Adipocyte (in vitro differentiated cells): ENCODE results near the gene FNDC1.
A peak's percentile ranks its signal among the peaks of the same experiment; 100 is the strongest.

Experiments
- DNase-seq: peaks from one replicate; pipeline ENCODE4 v3.0.0-alpha.2; 2015; ENCODE audit warnings: low read depth
- H3K27me3 ChIP-seq: replicated peaks from 2 replicates; pipeline ENCODE4 v1.7.0; 2013; ENCODE audit warnings: mild to moderate bottlenecking, low read length, moderate library complexity; ENCODE audit not compliant: control insufficient read depth, insufficient read depth
- H3K36me3 ChIP-seq: 2 replicates; pipeline ENCODE4 v1.7.0; 2013; ENCODE audit warnings: low read length, mild to moderate bottlenecking, moderate library complexity; ENCODE audit not compliant: control insufficient read depth, insufficient read depth, severe bottlenecking
- H3K4me1 ChIP-seq: 2 replicates; pipeline ENCODE4 v1.7.0; 2013; ENCODE audit warnings: mild to moderate bottlenecking, low read length, moderate library complexity; ENCODE audit not compliant: control insufficient read depth, insufficient read depth
- H3K4me3 ChIP-seq: 2 replicates; pipeline ENCODE4 v1.7.0; 2013; ENCODE audit warnings: mild to moderate bottlenecking, low read length, moderate library complexity
- H3K9ac ChIP-seq: 2 replicates; pipeline ENCODE4 v1.7.0; 2013; ENCODE audit warnings: mild to moderate bottlenecking, low read length, moderate library complexity
- H3K9me3 ChIP-seq: 2 replicates; pipeline ENCODE4 v1.7.0; 2013; ENCODE audit warnings: mild to moderate bottlenecking, low read length, moderate library complexity; ENCODE audit not compliant: control insufficient read depth

The FNDC1 gene

DNA sequence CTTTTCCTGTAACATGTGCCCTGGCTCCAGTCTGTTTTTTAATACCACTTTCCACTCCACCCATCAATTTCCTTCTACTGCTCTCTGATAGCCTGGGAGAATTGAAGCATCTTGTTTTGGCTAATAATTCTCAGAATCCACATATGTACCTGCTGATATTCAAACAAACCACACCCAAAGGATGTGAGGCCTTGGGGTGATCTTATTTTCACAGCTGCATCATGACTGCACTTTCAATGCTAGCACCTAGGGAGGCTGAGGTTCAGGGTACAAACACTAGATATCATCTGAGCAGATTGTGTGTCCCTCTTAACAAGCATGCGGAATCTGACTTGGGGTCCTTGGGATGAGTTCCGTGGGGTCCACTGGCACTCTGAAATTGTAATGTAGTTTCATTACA lies 12.7 kb downstream of the FNDC1 start:
- Histone ChIP-seq H3K27me3 (no peaks in the 10 kb centered on the region), H3K36me3 (no peaks in the 10 kb centered on the region), H3K4me1 (peaks cover 5% of the 10 kb centered on the region), H3K9ac (no peak overlapping the region), H3K9me3 (peaks cover 6% of the 10 kb centered on the region), H3K4me3 (no peak overlapping the region)
- DNase-seq, result no peak

DNA sequence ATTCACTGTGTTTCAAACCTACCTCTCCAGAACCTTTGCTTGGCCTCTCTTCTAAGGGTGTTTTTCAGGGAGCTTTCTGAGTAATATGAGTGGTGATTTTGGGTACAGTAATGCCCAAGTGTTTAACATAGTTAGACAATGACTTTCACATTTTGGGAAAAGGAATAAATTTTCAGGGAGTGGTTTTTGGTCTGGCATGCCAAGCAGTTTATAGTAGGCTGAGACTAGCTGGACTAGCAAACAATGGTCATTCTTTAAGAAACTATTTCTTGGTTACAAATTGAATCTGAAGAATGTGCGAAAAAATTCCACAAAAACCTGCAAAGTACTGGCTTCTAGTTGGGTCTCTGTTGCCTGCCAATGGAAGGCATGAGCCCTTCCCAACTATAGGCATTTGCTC lies 15.4 kb downstream of the FNDC1 start:
- Histone ChIP-seq H3K36me3 (no peaks in the 10 kb centered on the region), H3K9me3 (peaks cover 6% of the 10 kb centered on the region), H3K4me3 (no peak overlapping the region), H3K4me1 (peaks cover 11% of the 10 kb centered on the region), H3K27me3 (no peaks in the 10 kb centered on the region), H3K9ac (no peak overlapping the region)
- DNase-seq, result peak; percentile 74

DNA sequence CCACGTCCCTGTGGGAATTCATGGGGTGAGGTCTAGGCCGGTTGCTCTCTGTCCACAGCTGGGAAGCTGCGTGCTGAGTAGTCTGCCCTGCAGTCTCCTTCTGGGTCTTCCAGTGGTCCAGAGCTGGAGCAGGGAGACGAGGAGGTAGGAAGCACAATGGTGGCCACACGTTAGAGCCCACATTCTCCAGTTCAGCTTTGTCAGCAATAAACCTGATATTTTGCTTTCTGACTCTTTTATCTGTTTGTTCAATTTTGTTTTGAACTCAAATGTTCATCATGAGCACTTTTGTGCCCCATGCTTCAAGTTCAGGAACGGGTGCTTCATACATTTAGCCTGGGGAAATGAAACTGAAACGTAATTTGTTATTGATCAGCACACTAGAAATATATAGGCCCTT lies 21.3 kb downstream of the FNDC1 start:
- Histone ChIP-seq H3K27me3 (no peaks in the 10 kb centered on the region), H3K36me3 (no peaks in the 10 kb centered on the region)

DNA sequence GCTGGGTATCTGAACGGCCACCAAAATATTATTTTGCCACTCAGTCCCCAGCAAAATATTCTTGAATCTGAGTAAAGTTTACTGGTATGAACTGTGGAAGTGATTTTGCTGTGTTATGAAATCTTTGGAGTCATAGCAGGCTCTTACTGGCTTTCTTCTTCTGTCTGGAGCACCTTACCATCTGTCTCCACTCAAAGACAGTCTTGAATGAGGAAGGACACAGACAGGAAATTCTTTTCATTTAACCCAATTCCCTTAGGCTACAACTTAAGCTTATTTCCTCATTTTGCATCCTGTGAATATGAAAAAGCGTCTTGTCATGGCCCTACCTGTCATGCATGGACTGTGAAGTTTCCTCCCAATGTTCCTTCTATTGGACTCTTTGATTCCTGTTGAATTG lies 24.7 kb downstream of the FNDC1 start:
- H3K9me3 ChIP-seq, result no peaks in the 10 kb centered on the region
- no peaks in the 10 kb centered on the region for H3K36me3 ChIP-seq
- DNase-seq, result peak; percentile 80
- no peak overlapping the region for H3K9ac ChIP-seq
- no peaks in the 10 kb centered on the region for H3K27me3 ChIP-seq
- no peak overlapping the region for H3K4me3 ChIP-seq
- no peaks in the 10 kb centered on the region for H3K4me1 ChIP-seq

More for the DNA sequence above, 21.3 kb downstream of the FNDC1 start:
- Histone ChIP-seq H3K9ac (no peak overlapping the region), H3K4me3 (no peak overlapping the region), H3K4me1 (peaks cover 6% of the 10 kb centered on the region), H3K9me3 (peaks cover 4% of the 10 kb centered on the region)
- DNase-seq, result no peak

DNA sequence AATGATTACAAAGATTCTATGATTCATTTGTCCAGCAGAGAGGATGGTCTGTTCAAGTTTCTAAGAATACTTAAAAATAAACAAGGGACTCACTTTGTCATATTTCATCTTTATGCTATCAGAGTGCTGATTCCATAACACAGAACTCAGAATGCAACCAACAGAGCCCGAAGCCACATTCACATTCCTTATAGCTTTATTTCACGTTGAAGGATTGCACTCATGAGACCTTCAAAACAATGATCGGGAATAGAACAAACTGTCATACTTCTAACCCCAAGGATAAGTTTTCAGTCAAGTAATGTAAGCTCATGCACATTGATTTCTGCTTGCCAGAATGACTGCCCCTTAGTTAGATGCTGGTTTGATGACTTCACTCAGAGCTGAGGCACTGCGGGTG lies 25.2 kb downstream of the FNDC1 start:
- peak; percentile 61 for DNase-seq
- Histone ChIP-seq H3K27me3 (no peaks in the 10 kb centered on the region), H3K4me1 (no peaks in the 10 kb centered on the region), H3K9ac (no peak overlapping the region), H3K4me3 (no peak overlapping the region), H3K9me3 (no peaks in the 10 kb centered on the region), H3K36me3 (no peaks in the 10 kb centered on the region)

DNA sequence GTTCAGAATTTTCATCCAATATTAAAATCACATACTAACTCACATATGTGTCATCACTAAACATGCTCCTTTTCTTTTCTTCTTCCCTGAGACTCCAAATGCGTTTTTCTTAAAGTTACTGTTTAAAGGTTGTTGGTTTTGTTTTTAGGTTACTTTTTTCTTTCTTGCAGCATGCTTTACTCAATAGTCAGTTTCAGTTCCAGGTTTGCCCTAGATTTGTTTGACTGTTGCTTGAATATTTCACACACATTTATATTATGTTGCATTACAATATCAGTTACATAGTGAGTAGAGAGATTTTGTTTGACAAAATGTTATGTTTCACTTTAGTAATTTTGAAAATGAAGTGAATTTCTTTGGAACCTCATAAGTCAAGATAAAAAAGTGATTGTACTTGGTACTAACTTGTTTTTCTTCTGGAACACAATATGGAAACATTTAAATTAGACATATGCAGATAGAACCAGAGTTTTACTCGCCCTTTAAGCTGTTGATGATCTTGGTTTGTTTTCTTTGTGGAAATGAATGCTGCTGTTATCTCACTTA lies 27.3 kb downstream of the FNDC1 start:
- DNase-seq, result no peak
- no peaks in the 10 kb centered on the region for H3K9me3 ChIP-seq
- no peak overlapping the region for H3K9ac ChIP-seq
- peaks cover 4% of the 10 kb centered on the region for H3K4me1 ChIP-seq
- no peaks in the 10 kb centered on the region for H3K27me3 ChIP-seq
- no peaks in the 10 kb centered on the region for H3K36me3 ChIP-seq
- H3K4me3 ChIP-seq, result no peak overlapping the region

DNA sequence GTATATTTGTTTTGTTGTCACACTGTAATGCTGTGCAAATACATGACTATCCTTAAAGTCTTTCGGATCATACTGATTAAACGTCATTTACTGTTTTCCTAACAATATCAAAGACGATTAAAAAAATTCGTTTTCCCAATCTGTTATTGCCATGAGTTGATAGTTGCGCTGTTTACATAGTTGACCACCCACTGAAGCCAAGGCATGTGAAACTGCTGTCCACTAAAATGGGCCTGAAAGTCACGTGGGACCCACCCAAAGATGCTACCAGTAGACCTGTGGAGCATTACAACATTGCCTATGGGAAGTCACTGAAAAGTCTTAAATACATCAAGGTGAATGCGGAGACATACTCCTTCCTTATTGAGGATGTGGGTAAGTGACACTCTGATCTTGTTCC lies 28.1 kb downstream of the FNDC1 start:
- H3K4me3 ChIP-seq, result no peak overlapping the region
- H3K9me3 ChIP-seq, result no peaks in the 10 kb centered on the region
- H3K4me1 ChIP-seq, result peaks cover 9% of the 10 kb centered on the region
- no peak for DNase-seq
- H3K36me3 ChIP-seq, result no peaks in the 10 kb centered on the region
- no peaks in the 10 kb centered on the region for H3K27me3 ChIP-seq
- H3K9ac ChIP-seq, result no peak overlapping the region

DNA sequence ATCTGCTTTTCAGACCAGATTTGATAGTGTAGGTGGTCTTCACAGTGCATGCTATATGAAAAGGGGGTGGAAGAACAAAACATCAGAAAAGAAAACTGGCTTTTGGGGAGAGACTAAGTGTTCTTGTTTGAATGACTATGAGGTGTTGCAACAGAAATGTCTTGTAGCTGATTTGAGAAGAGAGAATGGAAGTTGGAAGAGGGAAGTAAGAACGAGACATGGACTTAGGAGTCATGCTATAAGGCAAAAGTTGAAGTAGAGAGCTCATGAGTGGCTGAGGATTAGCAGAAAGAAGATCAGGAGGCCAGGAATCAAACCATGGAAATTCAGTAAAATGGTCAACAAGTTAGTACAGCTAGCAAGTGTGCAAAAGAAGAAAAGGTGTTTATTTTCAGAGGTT lies 32.1 kb downstream of the FNDC1 start:
- no peaks in the 10 kb centered on the region for H3K36me3 ChIP-seq
- no peak for DNase-seq
- H3K27me3 ChIP-seq, result no peaks in the 10 kb centered on the region
- H3K4me3 ChIP-seq, result no peak overlapping the region
- no peaks in the 10 kb centered on the region for H3K9me3 ChIP-seq
- H3K9ac ChIP-seq, result no peak overlapping the region
- H3K4me1 ChIP-seq, result peaks cover 32% of the 10 kb centered on the region

DNA sequence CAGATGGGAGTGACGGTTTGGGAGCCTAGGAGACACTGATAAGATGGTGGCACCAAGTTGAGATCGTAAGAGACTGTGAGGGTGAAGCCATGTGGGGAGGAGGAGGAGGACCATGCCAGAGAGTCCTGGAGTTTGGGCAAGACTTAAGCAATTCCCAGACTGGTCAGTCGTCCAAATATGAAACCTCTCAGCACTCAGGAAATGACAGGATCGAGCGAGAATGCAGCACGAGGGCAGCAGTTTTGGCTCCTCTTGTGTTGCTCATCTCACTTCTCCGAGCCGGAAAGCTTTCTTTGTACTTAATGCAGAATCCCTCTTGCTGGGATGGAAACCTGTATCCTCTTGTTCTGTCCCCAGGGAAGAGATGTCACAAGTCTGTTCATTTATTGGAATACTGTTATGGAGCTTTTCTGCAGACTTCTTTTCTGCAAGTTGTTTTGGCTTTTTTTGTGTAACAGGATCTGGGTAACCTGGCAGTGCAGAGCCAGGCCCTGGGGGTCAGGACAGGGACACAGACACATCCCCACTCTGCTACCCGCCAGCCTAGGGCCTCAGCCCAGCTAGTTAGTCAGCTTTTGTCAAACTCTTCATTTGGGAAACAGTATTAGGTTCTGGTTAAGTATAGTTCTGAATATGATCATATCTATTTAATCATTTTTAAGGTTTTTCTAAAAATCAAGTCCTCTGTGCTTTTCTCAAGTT lies 34.3 kb downstream of the FNDC1 start:
- Histone ChIP-seq H3K9ac (peak overlapping the region; percentile 39), H3K9me3 (no peaks in the 10 kb centered on the region), H3K4me3 (no peak overlapping the region), H3K36me3 (no peaks in the 10 kb centered on the region), H3K27me3 (no peaks in the 10 kb centered on the region), H3K4me1 (peaks cover 32% of the 10 kb centered on the region)
- DNase-seq, result peak; percentile 89

DNA sequence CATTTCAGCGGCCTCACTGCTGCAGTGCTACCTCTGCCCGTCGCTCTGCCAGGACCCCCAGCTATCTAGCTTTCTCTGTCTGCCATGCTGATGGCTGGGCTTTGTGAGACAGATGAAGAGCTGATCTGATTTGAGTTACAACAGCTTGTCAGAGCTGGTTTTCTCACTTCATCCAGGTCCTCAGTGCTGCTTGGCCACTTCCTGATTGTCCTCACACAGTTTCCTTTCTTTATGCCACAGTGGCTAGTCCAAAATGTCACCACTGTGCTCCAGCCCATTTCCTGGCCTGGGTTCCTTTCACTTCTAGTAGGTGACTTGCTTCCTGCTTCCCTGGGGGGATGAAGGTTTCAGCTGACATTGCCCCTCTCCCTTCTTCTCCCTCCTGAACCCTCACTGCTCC lies 35.4 kb downstream of the FNDC1 start:
- no peak for DNase-seq
- no peak overlapping the region for H3K4me3 ChIP-seq
- no peaks in the 10 kb centered on the region for H3K9me3 ChIP-seq
- no peak overlapping the region for H3K9ac ChIP-seq
- peaks cover 32% of the 10 kb centered on the region for H3K4me1 ChIP-seq
- no peaks in the 10 kb centered on the region for H3K27me3 ChIP-seq
- no peaks in the 10 kb centered on the region for H3K36me3 ChIP-seq

DNA sequence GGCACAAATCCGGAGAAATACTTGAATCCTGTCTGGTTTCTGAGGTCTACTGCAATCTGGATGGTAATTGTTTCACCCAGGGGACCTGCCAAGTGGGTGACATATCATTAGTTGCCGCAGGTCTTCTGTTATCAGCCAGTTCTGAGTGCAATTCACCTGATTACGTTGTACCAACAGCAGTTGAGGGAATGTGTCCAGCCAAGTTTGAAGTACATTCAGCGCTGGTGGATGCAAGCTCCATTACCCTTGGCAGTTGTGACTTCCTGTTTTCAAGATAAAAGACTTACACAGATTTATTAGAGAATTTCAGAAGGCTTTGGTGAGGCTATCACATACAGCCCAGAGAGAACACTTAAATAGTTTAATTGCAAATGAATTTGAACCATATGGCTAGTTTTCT lies 42.8 kb downstream of the FNDC1 start:
- H3K9me3 ChIP-seq, result no peaks in the 10 kb centered on the region
- H3K4me1 ChIP-seq, result peaks cover 19% of the 10 kb centered on the region

More for the DNA sequence above, 42.8 kb downstream of the FNDC1 start:
- Histone ChIP-seq H3K9ac (no peak overlapping the region), H3K27me3 (no peaks in the 10 kb centered on the region), H3K4me3 (no peak overlapping the region), H3K36me3 (no peaks in the 10 kb centered on the region)
- no peak for DNase-seq
